Colon (tissue), 2 donors: ENCODE results near the gene AOC2.
"Not testable (repeated sequence)": the region's sequence is repeated elsewhere in the genome, so short reads cannot be mapped to it uniquely, and the experiment has no call there.

Experiments
- FAIRE-seq: peaks from 2 replicates; lab custom pipeline; 2012; peaks lifted over from hg19 to GRCh38; lab: Jason Lieb, UNC
- donor health status: control.
- donor health status: control.

AOC2 gene

DNA sequence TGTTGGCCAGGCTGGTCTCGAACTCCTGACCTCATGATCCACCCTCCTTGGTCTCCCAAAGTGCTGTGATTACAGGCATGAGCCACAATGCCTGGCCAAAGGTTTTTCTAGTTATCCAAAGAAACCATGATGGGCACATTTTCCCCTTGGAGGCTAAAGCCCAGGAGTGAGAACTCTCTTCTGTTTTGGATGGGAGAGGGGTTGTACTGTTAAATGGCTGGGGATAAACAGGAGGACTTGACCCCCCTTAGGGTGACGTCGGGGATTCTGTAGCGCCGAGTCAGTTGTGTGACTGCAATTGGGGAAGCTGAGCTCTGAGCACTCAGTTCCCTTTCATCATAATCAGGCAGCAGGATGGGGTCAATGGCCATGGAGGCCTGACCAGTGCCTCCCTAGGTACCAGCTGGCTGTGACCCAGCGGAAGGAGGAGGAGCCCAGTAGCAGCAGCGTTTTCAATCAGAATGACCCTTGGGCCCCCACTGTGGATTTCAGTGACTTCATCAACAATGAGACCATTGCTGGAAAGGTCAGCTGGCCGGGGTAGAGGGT lies 10.7 kb downstream of the AOC2 start:
- no peak for FAIRE-seq

- not testable (repeated sequence) for FAIRE-seq
Measured at GRCh38 chr17:42856093-42856492, 11.7 kb downstream of the AOC2 start.

GRCh38 chr17:42856516-42856915 lies 12.1 kb downstream of the AOC2 start:
- not testable (repeated sequence) for FAIRE-seq

DNA sequence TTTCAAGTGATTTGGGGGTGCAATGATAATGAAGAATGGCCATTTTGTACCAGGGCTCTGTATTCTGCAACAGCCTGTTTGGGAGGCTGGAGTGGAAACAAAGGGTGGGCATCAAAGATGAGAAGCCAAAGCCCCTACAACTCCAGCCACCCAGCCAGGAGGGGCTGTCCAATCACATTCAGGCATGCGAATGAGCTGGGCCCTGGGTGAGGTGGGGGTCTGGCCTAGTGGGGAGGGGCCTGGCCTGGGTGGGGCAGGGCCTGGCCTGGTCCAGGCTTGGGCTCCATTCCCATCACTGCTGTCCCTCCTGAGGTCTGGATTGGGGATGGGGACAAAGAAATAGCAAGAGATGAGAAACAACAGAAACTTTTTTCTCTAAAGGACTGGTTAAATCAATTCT lies 13.0 kb downstream of the AOC2 start:
- FAIRE-seq = no peak

- no peak for FAIRE-seq
Measured at GRCh38 chr17:42865638-42866094, 21.3 kb downstream of the AOC2 start.

GRCh38 chr17:42866216-42866615 lies 21.8 kb downstream of the AOC2 start:
- no peak for FAIRE-seq

DNA sequence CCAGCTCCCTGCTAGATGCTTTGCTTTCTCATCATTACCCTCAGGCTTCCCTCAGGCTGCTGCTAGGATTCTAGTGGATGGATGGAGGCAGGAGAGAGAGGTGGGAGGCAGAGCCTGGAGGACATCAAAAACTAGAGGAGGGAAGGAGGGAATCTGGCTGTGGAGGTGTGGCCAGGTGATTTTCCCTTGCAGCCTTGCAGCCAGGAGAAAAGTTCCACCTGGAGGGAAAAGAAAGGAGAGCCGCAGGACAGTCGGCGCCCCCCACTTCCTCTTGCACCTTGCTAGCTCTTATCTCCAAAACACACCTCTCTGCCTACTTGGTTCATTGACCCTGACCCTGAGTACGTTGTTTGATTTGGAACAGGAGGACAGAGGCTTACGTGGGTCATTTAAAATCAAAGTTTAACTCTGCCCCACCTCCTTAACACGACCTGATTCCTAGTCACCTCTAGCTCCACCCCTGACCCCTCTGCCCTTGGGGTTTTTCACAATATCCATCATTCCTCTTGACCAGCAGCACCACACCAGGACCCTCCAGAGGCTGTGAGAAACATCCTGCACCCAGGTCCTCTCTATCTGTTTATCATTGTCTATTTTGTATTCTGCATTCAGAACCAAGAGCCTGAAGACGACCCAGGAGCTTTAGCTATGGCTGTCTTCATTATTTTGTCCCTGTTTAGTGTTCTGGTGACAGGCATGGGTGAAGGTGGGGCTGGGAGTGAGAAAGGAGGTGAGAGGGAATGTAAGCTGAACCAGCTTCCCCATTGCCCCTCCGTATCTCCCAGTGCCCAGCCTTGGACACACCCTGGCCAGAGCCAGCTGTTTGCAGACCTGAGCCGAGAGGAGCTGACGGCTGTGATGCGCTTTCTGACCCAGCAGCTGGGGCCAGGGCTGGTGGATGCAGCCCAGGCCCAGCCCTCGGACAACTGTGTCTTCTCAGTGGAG lies 22.5 kb downstream of the AOC2 start:
- FAIRE-seq = no peak

GRCh38 chr17:42867694-42868261 lies 23.4 kb downstream of the AOC2 start:
- not testable (repeated sequence) for FAIRE-seq

DNA sequence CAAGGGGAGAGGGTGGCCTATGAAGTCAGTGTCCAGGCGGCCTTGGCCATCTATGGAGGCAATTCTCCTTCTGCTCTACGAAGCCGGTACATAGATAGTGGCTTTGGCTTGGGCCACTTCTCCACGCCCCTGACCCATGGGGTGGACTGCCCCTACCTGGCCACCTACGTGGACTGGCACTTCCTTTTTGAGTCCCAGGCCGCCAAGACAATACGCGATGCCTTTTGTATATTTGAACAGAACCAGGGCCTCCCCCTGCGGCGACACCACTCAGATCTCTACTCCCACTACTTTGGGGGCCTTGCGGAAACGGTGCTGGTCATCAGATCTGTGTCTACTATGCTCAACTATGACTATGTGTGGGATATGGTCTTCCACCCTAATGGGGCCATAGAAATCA lies 24.0 kb downstream of the AOC2 start:
- FAIRE-seq = no peak

DNA sequence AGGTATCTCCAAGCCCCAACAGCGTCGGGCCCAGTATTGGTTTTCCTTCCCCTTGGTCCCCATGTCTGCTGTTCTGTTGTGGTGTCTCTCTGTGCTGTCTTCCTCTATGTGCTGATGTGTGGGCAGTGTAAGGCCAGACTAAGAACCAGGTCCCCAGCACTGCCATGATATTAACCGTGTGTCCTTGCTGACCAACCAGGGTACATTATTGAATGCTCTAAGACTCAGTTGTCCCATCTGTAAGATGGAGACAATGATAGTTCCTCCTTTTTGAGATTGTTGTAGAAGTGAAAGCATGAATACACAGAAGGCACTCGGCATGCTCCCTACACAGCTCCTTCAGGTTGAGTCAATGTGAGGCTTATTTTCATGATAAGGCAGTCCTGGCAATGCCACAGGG lies 27.3 kb downstream of the AOC2 start:
- FAIRE-seq = no peak

DNA sequence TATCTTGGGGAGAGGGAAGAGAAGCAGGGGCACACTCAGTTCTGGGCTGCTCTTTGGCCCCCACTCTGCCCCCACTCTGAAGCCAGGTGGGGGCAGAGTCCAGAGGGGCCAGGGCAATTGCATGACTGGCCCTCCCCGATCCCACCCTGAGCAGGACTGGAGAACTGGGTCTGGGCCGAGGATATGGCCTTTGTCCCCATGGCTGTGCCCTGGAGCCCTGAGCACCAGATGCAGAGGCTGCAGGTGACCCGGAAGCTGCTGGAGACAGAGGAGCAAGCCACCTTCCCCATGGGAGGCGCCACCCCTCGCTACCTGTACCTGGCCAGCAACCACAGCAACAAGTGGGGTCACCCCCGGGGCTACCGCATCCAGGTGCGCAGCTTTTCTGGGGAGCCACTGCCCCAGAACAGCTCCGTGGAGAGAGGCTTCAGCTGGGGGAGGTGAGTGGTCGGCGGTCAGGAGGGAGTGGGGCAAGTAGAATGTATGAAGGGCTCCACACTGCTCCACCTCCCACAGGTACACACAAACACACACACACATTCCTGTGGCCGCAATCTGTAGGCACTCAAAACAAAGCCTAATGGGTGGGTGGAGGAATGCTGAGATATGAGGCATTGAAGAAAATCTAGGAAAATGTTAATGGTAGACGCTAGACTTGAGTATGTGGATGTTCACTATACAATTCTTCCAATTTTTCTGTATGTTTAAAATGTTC lies 28.0 kb downstream of the AOC2 start:
- no peak for FAIRE-seq

DNA sequence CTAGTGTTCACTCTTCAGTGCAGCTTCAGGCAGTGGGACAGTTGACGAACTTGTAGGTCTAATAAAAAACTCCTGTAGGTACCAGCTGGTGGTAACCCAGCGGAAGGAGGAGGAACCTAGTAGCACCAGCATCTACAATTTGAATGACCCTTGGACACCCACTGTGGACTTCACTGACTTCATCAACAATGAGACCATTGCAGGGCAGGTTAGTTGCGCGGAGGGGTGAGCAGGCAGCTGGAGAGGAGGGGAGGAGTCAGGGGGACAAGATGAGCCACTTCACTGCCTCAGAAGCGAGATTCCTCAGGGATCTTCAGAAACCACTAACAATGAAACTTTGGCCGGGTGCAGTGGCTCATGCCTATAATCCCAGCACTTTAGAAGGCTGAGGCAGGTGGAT lies 28.9 kb downstream of the AOC2 start:
- FAIRE-seq = no peak

GRCh38 chr17:42873932-42874695 lies 29.7 kb downstream of the AOC2 start:
- not testable (repeated sequence) for FAIRE-seq

DNA sequence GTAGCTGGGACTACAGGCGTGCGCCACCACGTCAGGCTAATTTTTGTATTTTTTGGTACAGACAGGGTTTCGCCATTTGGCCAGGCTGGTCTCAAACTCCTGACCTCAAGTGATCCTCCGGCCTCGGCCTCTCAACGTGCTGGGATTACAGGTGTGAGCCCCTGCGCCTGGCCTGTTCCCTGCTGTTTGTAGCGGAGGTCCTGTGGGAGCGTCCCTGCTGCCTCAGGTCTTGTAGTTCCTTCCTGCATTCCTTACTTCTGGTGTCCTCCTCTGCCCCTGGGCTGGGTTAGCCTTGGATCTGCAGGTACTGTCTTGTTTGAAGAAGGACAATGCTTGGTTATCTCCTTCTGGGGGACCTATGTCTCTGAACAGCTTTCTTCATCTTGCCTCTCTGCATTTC lies 32.7 kb downstream of the AOC2 start:
- FAIRE-seq = no peak

GRCh38 chr17:42878123-42878880 lies 33.9 kb downstream of the AOC2 start:
- FAIRE-seq = no peak

- FAIRE-seq = no peak
Measured at GRCh38 chr17:42878924-42879595, 34.7 kb downstream of the AOC2 start.

GRCh38 chr17:42879596-42879985 lies 35.2 kb downstream of the AOC2 start:
- FAIRE-seq = no peak

- no peak for FAIRE-seq
Measured at GRCh38 chr17:42880776-42881310, 36.5 kb downstream of the AOC2 start.

DNA sequence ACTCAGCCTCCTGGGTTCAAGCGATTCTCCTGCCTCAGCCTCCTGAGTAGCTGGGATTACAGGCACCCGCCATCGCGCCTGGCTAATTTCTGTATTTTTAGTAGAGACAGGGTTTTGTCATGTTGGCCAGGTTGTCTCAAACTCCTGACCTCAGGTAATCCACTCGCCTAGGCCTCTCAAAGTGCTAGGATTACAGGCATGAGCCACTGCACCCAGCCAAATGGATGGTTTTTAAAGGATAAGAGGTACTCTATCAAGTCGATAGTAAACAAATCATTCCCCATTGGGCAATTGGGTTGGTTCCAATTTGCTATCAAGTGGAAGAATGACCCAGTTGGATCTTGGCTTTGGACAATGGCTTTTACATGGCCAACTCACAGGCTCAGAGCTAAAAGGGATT lies 37.3 kb downstream of the AOC2 start:
- FAIRE-seq = not testable (repeated sequence)

DNA sequence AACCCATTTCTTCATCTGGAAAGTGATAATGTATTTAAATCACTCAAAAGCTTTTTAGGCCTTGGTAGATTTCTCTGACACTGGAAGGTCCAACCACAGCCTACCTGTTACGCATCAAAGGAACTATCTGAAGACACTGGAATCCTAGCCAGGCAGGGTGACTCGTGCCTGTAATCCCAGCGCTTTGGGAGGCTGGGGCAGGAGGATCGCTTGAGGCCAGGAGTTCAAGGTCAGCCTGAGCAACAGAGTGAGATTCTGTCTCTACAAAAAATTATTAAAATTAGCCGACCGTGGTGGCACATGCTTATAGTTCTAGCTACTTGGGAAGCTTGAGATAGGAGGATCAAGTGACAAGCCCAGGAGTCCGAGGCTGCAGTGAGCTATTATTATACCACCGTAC lies 37.8 kb downstream of the AOC2 start:
- no peak for FAIRE-seq
